ENCODE data around the gene MED14. TPM values are rescaled to one million over a fixed set of nuclear protein-coding genes. Genes with fewer than 3 reads are reported as not detected.

MED14 gene
- polyA plus RNA-seq (2012; ENCODE audit: insufficient read length, low read depth) = 21.8 TPM

GRCh38 chrX:40735325-40736169, at the start of gene MED14:
Gene MED14 (minus strand): TSS chrX:40735542. CDS start chrX:40735412, 130 bp downstream.
- TF ChIP-seq SIN3A (IDR thresholded peaks at IDR 0.05; ENCODE audit: borderline replicate concordance, insufficient read depth, low read length) (no peak; the same call in 1 of the 2 replicates), REST (IDR thresholded peaks at IDR 0.05; ENCODE audit: insufficient read depth in 1 of 2, low read depth in 2 of 2, low read length in 2 of 2) (no peak), TAF1 (IDR thresholded peaks at IDR 0.05; ENCODE audit: borderline replicate concordance, insufficient read depth, low read length) (peak; percentile 17; the same call in 1 of the 2 replicates), POLR2AphosphoS5 (IDR thresholded peaks at IDR 0.05; ENCODE audit: low read depth, low read length) (peak; percentile 75), FOXP2 (optimal IDR thresholded peaks at IDR 0.05; ENCODE audit: borderline replicate concordance, extremely low read depth, extremely low read length, insufficient read depth) (peak; percentile 91)

DNA sequence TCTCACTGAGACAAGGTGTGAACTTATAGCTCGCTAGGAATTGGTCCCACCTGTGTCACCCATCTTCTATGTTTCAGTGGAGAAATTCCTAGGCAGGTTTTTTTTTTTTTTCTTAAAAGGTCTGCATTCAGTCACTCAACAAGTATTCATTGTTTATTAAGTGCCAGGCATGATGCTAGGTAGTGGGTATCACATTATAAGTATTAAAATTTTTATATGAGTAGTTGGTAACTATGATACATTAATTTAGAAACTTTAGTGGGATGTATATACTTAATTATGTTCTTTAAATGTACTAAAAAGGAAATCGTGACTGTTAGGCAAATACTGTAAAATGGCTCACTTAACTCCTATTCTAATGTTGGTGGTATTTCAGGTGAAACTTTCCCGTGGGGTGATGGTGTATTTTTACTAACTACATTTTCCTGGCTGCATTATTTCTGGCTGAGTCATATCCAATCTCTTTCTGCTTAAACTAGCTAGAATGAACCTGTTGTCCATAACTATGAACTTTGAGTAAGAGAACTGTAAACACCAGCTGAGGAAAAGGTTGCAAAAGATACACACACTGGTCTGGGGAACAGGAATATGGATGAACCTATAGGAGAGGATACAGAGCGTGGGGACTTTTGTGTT, 49.3 kb upstream of the MED14 start:
- TF ChIP-seq REST (IDR thresholded peaks at IDR 0.05; ENCODE audit: insufficient read depth in 1 of 2, low read depth in 2 of 2, low read length in 2 of 2) (no peak), SIN3A (IDR thresholded peaks at IDR 0.05; ENCODE audit: borderline replicate concordance, insufficient read depth, low read length) (no peak), POLR2AphosphoS5 (IDR thresholded peaks at IDR 0.05; ENCODE audit: low read depth, low read length) (no peak), TAF1 (IDR thresholded peaks at IDR 0.05; ENCODE audit: borderline replicate concordance, insufficient read depth, low read length) (no peak), FOXP2 (optimal IDR thresholded peaks at IDR 0.05; ENCODE audit: borderline replicate concordance, extremely low read depth, extremely low read length, insufficient read depth) (no peak)

- TF ChIP-seq SIN3A (IDR thresholded peaks at IDR 0.05; ENCODE audit: borderline replicate concordance, insufficient read depth, low read length) = no peak
Measured at GRCh38 chrX:40780951-40781350, 45.6 kb upstream of the MED14 start.

DNA sequence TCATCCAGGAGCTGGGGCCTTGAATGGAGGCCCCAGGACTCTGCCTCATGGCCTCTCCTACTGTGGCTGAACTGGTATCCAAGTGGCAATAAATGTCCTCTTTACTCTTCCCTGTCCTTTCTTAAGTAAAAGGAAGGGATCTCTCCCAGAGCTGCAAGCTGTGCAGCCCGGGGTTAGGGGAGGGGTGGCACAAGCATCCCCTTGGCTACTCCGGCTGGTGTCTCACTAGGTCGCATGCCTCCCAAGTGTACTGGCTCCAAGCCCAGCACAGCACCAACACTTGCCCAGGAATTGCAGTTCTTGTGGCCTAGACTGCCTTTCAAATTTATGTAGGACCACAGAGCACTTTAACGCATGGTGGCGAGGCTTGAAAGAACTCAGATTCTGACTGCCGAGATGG, 44.7 kb upstream of the MED14 start:
- TF ChIP-seq TAF1 (IDR thresholded peaks at IDR 0.05; ENCODE audit: borderline replicate concordance, insufficient read depth, low read length) = no peak
- no peak for TF ChIP-seq POLR2AphosphoS5 (IDR thresholded peaks at IDR 0.05; ENCODE audit: low read depth, low read length)
- TF ChIP-seq FOXP2 (optimal IDR thresholded peaks at IDR 0.05; ENCODE audit: borderline replicate concordance, extremely low read depth, extremely low read length, insufficient read depth) = no peak
- no peak for TF ChIP-seq SIN3A (IDR thresholded peaks at IDR 0.05; ENCODE audit: borderline replicate concordance, insufficient read depth, low read length)
- TF ChIP-seq REST (IDR thresholded peaks at IDR 0.05; ENCODE audit: insufficient read depth in 1 of 2, low read depth in 2 of 2, low read length in 2 of 2) = no peak

DNA sequence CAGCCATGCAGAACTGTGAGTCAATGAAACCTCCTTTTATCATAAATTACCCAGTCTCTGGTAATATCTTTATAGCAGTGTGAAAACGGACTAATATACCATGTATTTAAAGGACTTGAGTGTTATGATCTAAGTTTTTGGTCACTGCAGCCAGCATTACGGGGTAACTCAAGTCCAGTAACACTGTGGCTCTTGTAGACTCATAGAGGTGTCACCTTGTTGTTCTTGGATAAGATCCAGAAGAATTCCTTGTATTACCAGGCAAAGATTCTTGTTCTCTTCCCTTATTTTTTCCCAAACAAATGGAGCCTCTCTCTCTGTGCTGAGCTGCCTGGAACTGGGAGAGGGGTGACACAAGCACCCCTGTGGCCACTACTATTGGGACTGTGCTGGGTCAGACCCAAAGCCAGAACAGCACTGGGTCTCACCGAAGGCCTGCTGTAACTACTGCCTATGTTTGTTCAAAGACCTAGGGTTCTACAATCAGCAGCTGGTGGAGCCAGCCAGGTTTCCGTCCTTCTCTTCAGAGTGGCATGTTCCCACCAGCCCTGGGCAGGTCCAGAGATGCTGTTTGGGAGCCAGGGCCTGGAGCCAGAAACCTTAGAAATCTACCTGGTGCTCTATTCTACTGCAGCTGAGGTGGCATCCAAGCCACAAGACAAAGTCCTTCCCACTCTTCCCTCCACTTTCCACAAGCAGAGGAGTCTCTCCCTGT, 43.7 kb upstream of the MED14 start:
- no peak for TF ChIP-seq TAF1 (IDR thresholded peaks at IDR 0.05; ENCODE audit: borderline replicate concordance, insufficient read depth, low read length)
- no peak for TF ChIP-seq SIN3A (IDR thresholded peaks at IDR 0.05; ENCODE audit: borderline replicate concordance, insufficient read depth, low read length)
- TF ChIP-seq REST (IDR thresholded peaks at IDR 0.05; ENCODE audit: insufficient read depth in 1 of 2, low read depth in 2 of 2, low read length in 2 of 2) = no peak
- TF ChIP-seq POLR2AphosphoS5 (IDR thresholded peaks at IDR 0.05; ENCODE audit: low read depth, low read length) = no peak
- no peak for TF ChIP-seq FOXP2 (optimal IDR thresholded peaks at IDR 0.05; ENCODE audit: borderline replicate concordance, extremely low read depth, extremely low read length, insufficient read depth)
